HepG2 (cell line): ENCODE data around the gene FBXO24. TPM values are rescaled to one million over a fixed set of nuclear protein-coding genes. Genes with fewer than 3 reads are reported as not detected.
A peak's percentile ranks its signal among the peaks of the same experiment; 100 is the strongest.

Experiments
- FOXM1 ChIP-seq: sonication (generic); formaldehyde crosslinking; IDR thresholded peaks from 2 replicates; pipeline ENCODE4 v1.5.0; 2020; ENCODE audit warnings: missing genetic modification reagents
- GATAD1 ChIP-seq: IDR thresholded peaks from 2 replicates; pipeline ENCODE4 v1.6.1; 2016; ENCODE audit warnings: missing genetic modification reagents, missing compliant biosample characterization
- MEF2D ChIP-seq: sonication (generic); formaldehyde crosslinking; IDR thresholded peaks from 2 replicates; pipeline ENCODE4 v1.5.1; 2020; ENCODE audit warnings: mild to moderate bottlenecking, missing genetic modification reagents
- NFKB2 ChIP-seq: sonication (generic); formaldehyde crosslinking; IDR thresholded peaks from 2 replicates; pipeline ENCODE4 v1.4.0; 2020; ENCODE audit warnings: missing genetic modification reagents, borderline replicate concordance
- RAD51 ChIP-seq: fragments of 450-650 bp; IDR thresholded peaks from 2 replicates; pipeline ENCODE4 v1.6.1; 2016; ENCODE audit warnings: borderline replicate concordance
- SNAI1 ChIP-seq: sonication (generic); formaldehyde crosslinking; IDR thresholded peaks from 2 replicates; pipeline ENCODE4 v1.5.0; 2020; ENCODE audit warnings: mild to moderate bottlenecking, missing genetic modification reagents, borderline replicate concordance
- SYNCRIP ChIP-seq: fragments of 200-400 bp; formaldehyde crosslinking; IDR thresholded peaks from 2 replicates; pipeline ENCODE4 v1.6.1; 2018; ENCODE audit warnings: mild to moderate bottlenecking, low read depth, low read length; ENCODE audit not compliant: insufficient read depth
- TFDP2 ChIP-seq: sonication (generic); formaldehyde crosslinking; IDR thresholded peaks from 2 replicates; pipeline ENCODE4 v1.4.0; 2020; ENCODE audit warnings: missing genetic modification reagents
- TIGD3 ChIP-seq: sonication (generic); formaldehyde crosslinking; IDR thresholded peaks from 2 replicates; pipeline ENCODE4 v1.5.1; 2020; ENCODE audit warnings: mild to moderate bottlenecking, missing genetic modification reagents, borderline replicate concordance
- TRIM22 ChIP-seq: fragments of 450-650 bp; IDR thresholded peaks from 2 replicates; pipeline ENCODE4 v1.6.1; 2017
- ZBTB14 ChIP-seq: sonication (generic); formaldehyde crosslinking; IDR thresholded peaks from 2 replicates; pipeline ENCODE4 v1.4.0; 2020; ENCODE audit warnings: missing genetic modification reagents
- ZFP37 ChIP-seq: sonication (generic); formaldehyde crosslinking; IDR thresholded peaks from 2 replicates; pipeline ENCODE4 v1.4.0; 2020; ENCODE audit warnings: missing genetic modification reagents, borderline replicate concordance
- ZNF101 ChIP-seq: sonication (generic); formaldehyde crosslinking; IDR thresholded peaks from 2 replicates; pipeline ENCODE4 v1.4.0; 2020; ENCODE audit warnings: mild to moderate bottlenecking, low read depth, missing genetic modification reagents, borderline replicate concordance
- ZNF329 ChIP-seq: sonication (generic); formaldehyde crosslinking; IDR thresholded peaks from 2 replicates; pipeline ENCODE4 v1.9.0; 2021; ENCODE audit warnings: low read depth, mild to moderate bottlenecking, missing genetic modification reagents
- ZNF605 ChIP-seq: sonication (generic); formaldehyde crosslinking; IDR thresholded peaks from 2 replicates; pipeline ENCODE4 v1.8.0; 2022; ENCODE audit warnings: mild to moderate bottlenecking, missing genetic modification reagents
- polyA plus RNA-seq, 8 experiments: library from polyadenylated mRNA; depleted of rRNA in 3 of 8; stranded (reverse) in 7 of 8; unstranded in 1 of 8; fragments of >200 nt; fragmentation: Illumina TruSeq in 4 of 8; extraction: Trizol in 4 of 8; gene quantifications; 2 replicates each; pipeline versions ENCODE4 v1.2.1 to v1.2.3, GENCODE V29; 2011 to 2016; ENCODE audit warnings: low read depth in 4 of 8, missing spikeins in 1 of 8, mixed read lengths in 1 of 8; ENCODE audit not compliant: insufficient read depth in 1 of 8
- total RNA-seq, 5 experiments: library from RNA; depleted of rRNA; stranded (reverse); fragments of >200 nt; fragmentation: Illumina TruSeq; extraction: Trizol; gene quantifications; 2 replicates each; pipeline ENCODE4 v1.2.3, GENCODE V29; 2016; ENCODE audit warnings: low read depth in 1 of 5
- TF ChIP-seq, protein P1 (sequence below): IDR thresholded peaks from 2 replicates; pipeline ENCODE4 v1.6.1; 2016
- TF ChIP-seq, protein P2 (sequence below): sonication (generic); formaldehyde crosslinking; IDR thresholded peaks from 2 replicates; pipeline ENCODE4 v1.5.1; 2020; ENCODE audit warnings: missing genetic modification reagents, mild to moderate bottlenecking, borderline replicate concordance
- TF ChIP-seq, protein P3 (sequence below): sonication (generic); formaldehyde crosslinking; IDR thresholded peaks from 2 replicates; pipeline ENCODE4 v1.8.1; 2023; ENCODE audit warnings: mild to moderate bottlenecking, missing genetic modification reagents
- TF ChIP-seq, protein P4 (sequence below): sonication (generic); formaldehyde crosslinking; IDR thresholded peaks from 2 replicates; pipeline ENCODE4 v1.4.0; 2020; ENCODE audit warnings: mild to moderate bottlenecking, low read depth, missing genetic modification reagents

FBXO24 gene
- total and polyA plus RNA-seq, 2 of the 13 experiments (the other 11 are each of a cell fraction or from before 2014, with no cell fraction given) = 0.20 to 0.55 TPM

- 0 out of 2 replicates have a peak, but pooled peaks have one; percentile 13 for TF ChIP-seq ZNF329 (CRISPR knock-in tag)
- TF ChIP-seq GATAD1 (CRISPR knock-in tag) = peak; percentile 60; the same call in 1 of the 2 replicates
- no peak for TF ChIP-seq ZBTB14
- TF ChIP-seq ZNF101 (CRISPR knock-in tag) = no peak
- TF ChIP-seq SNAI1 (CRISPR knock-in tag) = no peak
- no peak for TF ChIP-seq ZFP37 (CRISPR knock-in tag)
- 0 out of 2 replicates have a peak, but pooled peaks have one; percentile 28 for TF ChIP-seq ZNF605 (CRISPR knock-in tag)
- no peak for TF ChIP-seq MEF2D (CRISPR knock-in tag)
- TF ChIP-seq TFDP2 (CRISPR knock-in tag) = peak; percentile 89
- TF ChIP-seq NFKB2 (CRISPR knock-in tag) = 0 out of 2 replicates have a peak, but pooled peaks have one; percentile 19
- TF ChIP-seq TIGD3 (CRISPR knock-in tag) = no peak
- no peak for TF ChIP-seq FOXM1 (CRISPR knock-in tag)
- TF ChIP-seq, protein P1, sequence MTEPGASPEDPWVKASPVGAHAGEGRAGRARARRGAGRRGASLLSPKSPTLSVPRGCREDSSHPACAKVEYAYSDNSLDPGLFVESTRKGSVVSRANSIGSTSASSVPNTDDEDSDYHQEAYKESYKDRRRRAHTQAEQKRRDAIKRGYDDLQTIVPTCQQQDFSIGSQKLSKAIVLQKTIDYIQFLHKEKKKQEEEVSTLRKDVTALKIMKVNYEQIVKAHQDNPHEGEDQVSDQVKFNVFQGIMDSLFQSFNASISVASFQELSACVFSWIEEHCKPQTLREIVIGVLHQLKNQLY = no peak
- TF ChIP-seq TRIM22 = no peak
- TF ChIP-seq, protein P2, sequence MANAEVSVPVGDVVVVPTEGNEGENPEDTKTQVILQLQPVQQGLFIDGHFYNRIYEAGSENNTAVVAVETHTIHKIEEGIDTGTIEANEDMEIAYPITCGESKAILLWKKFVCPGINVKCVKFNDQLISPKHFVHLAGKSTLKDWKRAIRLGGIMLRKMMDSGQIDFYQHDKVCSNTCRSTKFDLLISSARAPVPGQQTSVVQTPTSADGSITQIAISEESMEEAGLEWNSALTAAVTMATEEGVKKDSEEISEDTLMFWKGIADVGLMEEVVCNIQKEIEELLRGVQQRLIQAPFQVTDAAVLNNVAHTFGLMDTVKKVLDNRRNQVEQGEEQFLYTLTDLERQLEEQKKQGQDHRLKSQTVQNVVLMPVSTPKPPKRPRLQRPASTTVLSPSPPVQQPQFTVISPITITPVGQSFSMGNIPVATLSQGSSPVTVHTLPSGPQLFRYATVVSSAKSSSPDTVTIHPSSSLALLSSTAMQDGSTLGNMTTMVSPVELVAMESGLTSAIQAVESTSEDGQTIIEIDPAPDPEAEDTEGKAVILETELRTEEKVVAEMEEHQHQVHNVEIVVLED (CRISPR knock-in tag) = peak; percentile 67; the same call in 1 of the 2 replicates
- no peak for TF ChIP-seq SYNCRIP
- TF ChIP-seq, protein P3, sequence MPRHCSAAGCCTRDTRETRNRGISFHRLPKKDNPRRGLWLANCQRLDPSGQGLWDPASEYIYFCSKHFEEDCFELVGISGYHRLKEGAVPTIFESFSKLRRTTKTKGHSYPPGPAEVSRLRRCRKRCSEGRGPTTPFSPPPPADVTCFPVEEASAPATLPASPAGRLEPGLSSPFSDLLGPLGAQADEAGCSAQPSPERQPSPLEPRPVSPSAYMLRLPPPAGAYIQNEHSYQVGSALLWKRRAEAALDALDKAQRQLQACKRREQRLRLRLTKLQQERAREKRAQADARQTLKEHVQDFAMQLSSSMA = no peak
- TF ChIP-seq RAD51 = no peak
- TF ChIP-seq, protein P4, sequence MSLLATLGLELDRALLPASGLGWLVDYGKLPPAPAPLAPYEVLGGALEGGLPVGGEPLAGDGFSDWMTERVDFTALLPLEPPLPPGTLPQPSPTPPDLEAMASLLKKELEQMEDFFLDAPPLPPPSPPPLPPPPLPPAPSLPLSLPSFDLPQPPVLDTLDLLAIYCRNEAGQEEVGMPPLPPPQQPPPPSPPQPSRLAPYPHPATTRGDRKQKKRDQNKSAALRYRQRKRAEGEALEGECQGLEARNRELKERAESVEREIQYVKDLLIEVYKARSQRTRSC (CRISPR knock-in tag) = no peak
Observed at GRCh38 chr7:100586266-100587025, at the start of gene FBXO24 (continued).
